SK-N-SH (cell line): Measurements from ENCODE around the gene ESPL1. TPM values are rescaled to one million over a fixed set of nuclear protein-coding genes. Genes with fewer than 3 reads are reported as not detected.

Experiments used
- CTCF ChIA-PET: fragments of 300-600, 350-600 bp; formaldehyde crosslinking; extraction: SDS; loops from one replicate; lab custom pipeline; 2021; lab: Yijun Ruan, JAX
- POLR2A ChIA-PET: fragments of 350-600 bp; sonication (Branson Sonifier 250); formaldehyde crosslinking; extraction: SDS; loops from one replicate; lab custom pipeline; 2020; ENCODE audit warnings: antibody characterized with exemption, inconsistent platforms; lab: Yijun Ruan, JAX
- DNase-seq: peaks from one replicate; pipeline ENCODE4 v3.0.0; 2012
- H2AFZ ChIP-seq: fragments of 200-600 bp; sonication (generic); 2 replicates; pipeline ENCODE4 v1.8.1; 2016; ENCODE audit warnings: antibody characterized with exemption, mild to moderate bottlenecking, low read depth
- H3F3A ChIP-seq: fragments of 200-600 bp; sonication (generic); replicated peaks from 2 replicates; pipeline ENCODE3; 2016; ENCODE audit warnings: antibody characterized with exemption, mild to moderate bottlenecking; ENCODE audit not compliant: insufficient read depth
- H3K27ac ChIP-seq, 2 experiments: fragments of 200-500 bp in 1 of 2; fragments of 200-600 bp in 1 of 2; sonication (Bioruptor generic) in 1 of 2; sonication (generic), shearing (Covaris generic) in 1 of 2; 2 replicates each; pipeline versions ENCODE4 v1.5.1 to v1.6.1; 2014 to 2016; ENCODE audit warnings: low read depth in 2 of 2, inconsistent platforms in 1 of 2, low read length in 1 of 2, mild to moderate bottlenecking in 1 of 2, mixed read lengths in 1 of 2
- H3K27me3 ChIP-seq: fragments of 200-600 bp; sonication (generic), shearing (Covaris generic); 2 replicates; pipeline ENCODE4 v1.6.1; 2016; ENCODE audit warnings: mixed run types; ENCODE audit not compliant: insufficient read depth
- H3K36me3 ChIP-seq, 2 experiments: fragments of 200-500 bp in 1 of 2; fragments of 200-600 bp in 1 of 2; sonication (Bioruptor generic) in 1 of 2; sonication (generic) in 1 of 2; replicated peaks in 1 of 2; 2 replicates each; pipeline versions ENCODE3 to v1.5.1; 2014 to 2016; ENCODE audit warnings: low read length in 1 of 2, mild to moderate bottlenecking in 1 of 2; ENCODE audit not compliant: insufficient read depth in 2 of 2, control insufficient read depth in 1 of 2
- H3K4me1 ChIP-seq, 2 experiments: fragments of 200-500 bp in 1 of 2; fragments of 200-600 bp in 1 of 2; sonication (Bioruptor generic) in 1 of 2; sonication (generic), shearing (Covaris generic) in 1 of 2; 2 replicates each; pipeline versions ENCODE4 v1.5.1 to v1.6.1; 2014 to 2016; ENCODE audit warnings: low read depth in 1 of 2, low read length in 1 of 2, mixed run types in 1 of 2; ENCODE audit not compliant: insufficient read depth in 2 of 2, control insufficient read depth in 1 of 2
- H3K4me2 ChIP-seq: fragments of 200-600 bp; sonication (generic), shearing (Covaris generic); 2 replicates; pipeline ENCODE4 v1.6.1; 2017; ENCODE audit warnings: mixed run types
- H3K4me3 ChIP-seq, 2 experiments: fragments of 200-500 bp in 1 of 2; fragments of 200-600 bp in 1 of 2; sonication (Bioruptor generic) in 1 of 2; sonication (generic), shearing (Covaris generic) in 1 of 2; 2 replicates each; pipeline versions ENCODE4 v1.5.1 to v1.8.1; 2014 to 2016; ENCODE audit warnings: low read depth in 2 of 2, inconsistent platforms in 1 of 2, low read length in 1 of 2, mild to moderate bottlenecking in 1 of 2, mixed read lengths in 1 of 2, moderate library complexity in 1 of 2
- H3K79me2 ChIP-seq: fragments of 200-600 bp; sonication (generic); 2 replicates; pipeline ENCODE4 v1.8.1; 2017; ENCODE audit warnings: mild to moderate bottlenecking; ENCODE audit not compliant: insufficient read depth
- H3K9ac ChIP-seq: fragments of 200-600 bp; sonication (generic); 2 replicates; pipeline ENCODE4 v1.6.1; 2017; ENCODE audit warnings: mixed run types
- H3K9me2 ChIP-seq: fragments of 200-600 bp; sonication (generic); 2 replicates; pipeline ENCODE4 v1.6.1; 2017; ENCODE audit warnings: mixed run types
- H3K9me3 ChIP-seq: fragments of 200-600 bp; sonication (generic); 2 replicates; pipeline ENCODE4 v1.6.1; 2017; ENCODE audit warnings: mixed run types, mild to moderate bottlenecking, moderate library complexity
- H4K20me1 ChIP-seq: fragments of 200-600 bp; sonication (generic); 2 replicates; pipeline ENCODE4 v1.6.1; 2017; ENCODE audit warnings: mild to moderate bottlenecking, mixed run types; ENCODE audit not compliant: insufficient read depth
- ELF1 ChIP-seq: IDR thresholded peaks from 2 replicates; pipeline ENCODE4 v1.4.0; 2012
- FOXJ3 ChIP-seq: sonication (generic); formaldehyde crosslinking; IDR thresholded peaks from 2 replicates; pipeline ENCODE4 v1.5.1; 2020; ENCODE audit warnings: mild to moderate bottlenecking, missing genetic modification reagents
- MXI1 ChIP-seq: IDR thresholded peaks from 2 replicates; pipeline ENCODE4 v1.6.1; 2012; ENCODE audit warnings: mild to moderate bottlenecking, low read depth, low read length, improper control_type of control experiment
- NRF1 ChIP-seq: IDR thresholded peaks from 2 replicates; pipeline ENCODE4 v1.6.1; 2012; ENCODE audit warnings: low read depth, mild to moderate bottlenecking, low read length
- PBX3 ChIP-seq: IDR thresholded peaks from 2 replicates; pipeline ENCODE4; 2012
- RAD21 ChIP-seq: IDR thresholded peaks from 2 replicates; pipeline ENCODE4 v1.6.1; 2012; ENCODE audit warnings: mild to moderate bottlenecking, low read length
- REST ChIP-seq: IDR thresholded peaks from 2 replicates; pipeline ENCODE4 v1.6.1; 2012; ENCODE audit warnings: mild to moderate bottlenecking, low read depth, low read length, moderate library complexity
- RFX5 ChIP-seq: IDR thresholded peaks from 2 replicates; pipeline ENCODE4 v1.6.1; 2012; ENCODE audit warnings: mild to moderate bottlenecking, improper control_type of control experiment, low read length
- SMC3 ChIP-seq: IDR thresholded peaks from 2 replicates; pipeline ENCODE4 v1.6.1; 2012; ENCODE audit warnings: low read depth, low read length, improper control_type of control experiment
- YY1 ChIP-seq: IDR thresholded peaks from 2 replicates; pipeline ENCODE4 v1.4.0; 2012; ENCODE audit warnings: low read depth, mild to moderate bottlenecking
- ZBTB33 ChIP-seq: IDR thresholded peaks from 2 replicates; pipeline ENCODE4 v1.4.0; 2012; ENCODE audit warnings: low read depth, borderline replicate concordance
- WGBS: methylation state at CpG from one replicate; pipeline ENCODE4 v1.1.6; 2017; ENCODE audit warnings: low lambda C conversion rate; 5-methylcytosine and 5-hydroxymethylcytosine counted together
- polyA plus RNA-seq, 3 experiments: library from polyadenylated mRNA; depleted of rRNA; stranded (reverse); fragments of >200 nt; gene quantifications; 2 replicates each; pipeline ENCODE4 v1.2.3, GENCODE V29; 2012
- TF ChIP-seq, protein P1 (sequence below): fragments of 200-600 bp; sonication (generic); IDR thresholded peaks from 2 replicates; pipeline ENCODE4 v1.6.1; 2017; ENCODE audit warnings: antibody characterized with exemption, mild to moderate bottlenecking, moderate library complexity

Gene ESPL1
- polyA plus RNA-seq, 1 of the 3 experiments (the other 2 are of a cell fraction), result 8.6 TPM

DNA sequence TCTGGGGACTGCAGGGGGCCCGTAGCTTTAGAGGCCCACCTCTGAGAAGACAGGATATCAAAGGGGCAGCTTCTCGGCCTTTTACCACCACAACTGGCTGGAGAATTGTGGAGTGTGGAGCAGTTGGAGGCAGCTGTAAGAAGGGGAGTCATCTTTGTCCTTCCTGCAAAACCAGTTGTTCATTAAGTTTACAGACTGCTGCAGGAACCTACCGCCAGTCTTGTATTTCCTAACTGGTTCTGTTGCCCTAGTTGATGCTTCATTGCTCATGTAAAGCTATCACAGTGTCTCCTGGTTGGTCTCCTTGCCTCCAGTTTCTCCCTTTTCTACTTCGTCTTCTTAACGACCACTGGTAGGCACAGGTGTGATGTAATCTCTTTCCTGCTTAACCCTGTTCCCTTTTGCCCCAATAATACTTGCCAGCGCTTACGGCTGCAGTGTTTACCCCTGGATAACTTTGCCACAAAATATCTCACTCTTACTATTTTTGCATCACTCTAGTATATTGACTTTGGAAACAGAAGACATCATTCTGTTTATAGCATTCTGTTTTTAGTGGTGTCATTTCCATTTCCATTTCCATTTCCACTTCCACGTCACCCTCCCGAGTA, 11.9 kb downstream of the ESPL1 start:
- no peaks in the 10 kb centered on the region for H3K4me1 ChIP-seq
- no peaks in the 10 kb centered on the region for H4K20me1 ChIP-seq
- H3K4me2 ChIP-seq, result no peak overlapping the region
- 0 out of 2 replicates have a peak, but pooled peaks cover 5% of the 10 kb centered on the region for H3K79me2 ChIP-seq
- H3K9ac ChIP-seq, result no peak overlapping the region
- no peaks in the 10 kb centered on the region for H3K9me3 ChIP-seq
- H3K27me3 ChIP-seq, result no peaks in the 10 kb centered on the region
- no peaks in the 10 kb centered on the region for H3K9me2 ChIP-seq
- POLR2A ChIA-PET, result no interaction called here
- TF ChIP-seq MXI1 (no peak), NRF1 (no peak), YY1 (no peak), RAD21 (no peak), ZBTB33 (no peak), REST (no peak), RFX5 (no peak)
- TF ChIP-seq, protein P1, sequence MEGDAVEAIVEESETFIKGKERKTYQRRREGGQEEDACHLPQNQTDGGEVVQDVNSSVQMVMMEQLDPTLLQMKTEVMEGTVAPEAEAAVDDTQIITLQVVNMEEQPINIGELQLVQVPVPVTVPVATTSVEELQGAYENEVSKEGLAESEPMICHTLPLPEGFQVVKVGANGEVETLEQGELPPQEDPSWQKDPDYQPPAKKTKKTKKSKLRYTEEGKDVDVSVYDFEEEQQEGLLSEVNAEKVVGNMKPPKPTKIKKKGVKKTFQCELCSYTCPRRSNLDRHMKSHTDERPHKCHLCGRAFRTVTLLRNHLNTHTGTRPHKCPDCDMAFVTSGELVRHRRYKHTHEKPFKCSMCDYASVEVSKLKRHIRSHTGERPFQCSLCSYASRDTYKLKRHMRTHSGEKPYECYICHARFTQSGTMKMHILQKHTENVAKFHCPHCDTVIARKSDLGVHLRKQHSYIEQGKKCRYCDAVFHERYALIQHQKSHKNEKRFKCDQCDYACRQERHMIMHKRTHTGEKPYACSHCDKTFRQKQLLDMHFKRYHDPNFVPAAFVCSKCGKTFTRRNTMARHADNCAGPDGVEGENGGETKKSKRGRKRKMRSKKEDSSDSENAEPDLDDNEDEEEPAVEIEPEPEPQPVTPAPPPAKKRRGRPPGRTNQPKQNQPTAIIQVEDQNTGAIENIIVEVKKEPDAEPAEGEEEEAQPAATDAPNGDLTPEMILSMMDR, result no peak
- no peak overlapping the region for H3K4me3 ChIP-seq
- CTCF ChIA-PET, result interaction anchor here (1.5 to 3.0 kb wide), 7 partner anchors 8 to 121 kb away, joined by 3 to 16 read pairs (median 10); partner anchors contain the start of genes AAAS and ESPL1
- DNase-seq, result no peak
- no peak overlapping the region for H2AFZ ChIP-seq
- H3K36me3 ChIP-seq, result peaks cover 8 to 19% of the 10 kb centered on the region in 2 experiments
- 96% methylated on average over 8 of the region's 9 CpGs for WGBS
- no peaks in the 10 kb centered on the region for H3F3A ChIP-seq
- H3K27ac ChIP-seq, result no peak overlapping the region

DNA sequence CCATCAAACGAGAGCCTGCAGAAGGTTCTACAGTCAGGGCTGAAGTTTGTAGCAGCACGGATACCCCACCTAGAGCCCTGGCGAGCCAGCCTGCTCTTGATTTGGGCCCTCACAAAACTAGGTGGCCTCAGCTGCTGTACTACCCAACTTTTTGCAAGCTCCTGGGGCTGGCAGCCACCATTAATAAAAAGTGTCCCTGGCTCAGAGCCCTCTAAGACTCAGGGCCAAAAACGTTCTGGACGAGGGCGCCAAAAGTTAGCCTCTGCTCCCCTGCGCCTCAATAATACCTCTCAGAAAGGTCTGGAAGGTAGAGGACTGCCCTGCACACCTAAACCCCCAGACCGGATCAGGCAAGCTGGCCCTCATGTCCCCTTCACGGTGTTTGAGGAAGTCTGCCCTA, 18.3 kb downstream of the ESPL1 start:
- DNase-seq, result no peak
- Histone ChIP-seq H3K4me2 (no peak overlapping the region), H3K9me2 (no peaks in the 10 kb centered on the region), H3K9me3 (no peaks in the 10 kb centered on the region), H3F3A (peaks cover 20% of the 10 kb centered on the region), H3K36me3 (peaks cover 7 to 22% of the 10 kb centered on the region in 2 experiments), H3K4me3 (no peak overlapping the region), H4K20me1 (no peaks in the 10 kb centered on the region), H3K27ac (no peak overlapping the region), H3K27me3 (no peaks in the 10 kb centered on the region), H2AFZ (no peak overlapping the region), H3K9ac (no peak overlapping the region), H3K4me1 (peaks cover 0 to 19% of the 10 kb centered on the region in 2 experiments; a peak in 2 of 4 replicates), H3K79me2 (no peaks in the 10 kb centered on the region)
- 79% methylated on average over 8 of the region's 9 CpGs for WGBS
- TF ChIP-seq SMC3, result no peak
- no peak for TF ChIP-seq RAD21
- TF ChIP-seq ELF1, result no peak
- no peak for TF ChIP-seq PBX3
- no peak for TF ChIP-seq FOXJ3
- ChIA-PET CTCF (interaction anchor here (0.9 to 19.2 kb wide), 10 partner anchors 8 to 225 kb away, joined by 3 to 363 read pairs (median 6); partner anchors contain the start of genes AAAS, ESPL1 and PFDN5), POLR2A (no interaction called here)
